Activated CD4-positive, alpha-beta memory T cell treated with anti-CD3 and anti-CD28 coated beads for 36 hours (primary cell): ENCODE measurements around the gene ATRIP. TPM values are rescaled to one million over a fixed set of nuclear protein-coding genes. Genes with fewer than 3 reads are reported as not detected.
A peak's percentile ranks its signal among the peaks of the same experiment; 100 is the strongest.

ENCODE experiments used
- CTCF ChIA-PET: fragments of 350-600 bp; sonication (Branson Sonifier 250); formaldehyde crosslinking; loops from one replicate; lab custom pipeline; 2021; ENCODE audit warnings: antibody characterized with exemption, inconsistent platforms; lab: Charles Lee
- POLR2A ChIA-PET: fragments of 350-600 bp; sonication (Branson Sonifier 250); formaldehyde crosslinking; loops from one replicate; lab custom pipeline; 2021; ENCODE audit warnings: antibody characterized with exemption; lab: Charles Lee
- DNase-seq: peaks from one replicate; pipeline ENCODE4 v3.0.0-alpha.2; 2020
- H3K27ac Mint-ChIP-seq: one replicate; pipeline ENCODE4 v1.8.0; 2021; ENCODE audit warnings: mixed read lengths
- H3K27me3 Mint-ChIP-seq: one replicate; pipeline ENCODE4 v1.8.0; 2021; ENCODE audit warnings: mixed read lengths
- H3K36me3 Mint-ChIP-seq: one replicate; pipeline ENCODE4 v1.8.0; 2021; ENCODE audit warnings: mixed read lengths
- H3K4me1 Mint-ChIP-seq: one replicate; pipeline ENCODE4 v1.8.0; 2021; ENCODE audit warnings: low read depth, mixed read lengths
- H3K4me3 Mint-ChIP-seq: one replicate; pipeline ENCODE4 v1.8.0; 2021; ENCODE audit warnings: mild to moderate bottlenecking, mixed read lengths
- H3K9me3 Mint-ChIP-seq: one replicate; pipeline ENCODE4 v1.8.0; 2021; ENCODE audit warnings: mixed read lengths
- intact Hi-C: fragments of 100-400 bp; cut with micrococcal nuclease; formaldehyde crosslinking; loops from one replicate; pipeline ENCODE4 v1.15.1; 2023
- total RNA-seq, 2 experiments: library from RNA; stranded (reverse); gene quantifications; one replicate each; pipeline ENCODE4 v1.2.3, GENCODE V29; 2021

The ATRIP gene
- total RNA-seq, 2 experiments from 2014 or later: 13.8 to 14.5 TPM

DNA sequence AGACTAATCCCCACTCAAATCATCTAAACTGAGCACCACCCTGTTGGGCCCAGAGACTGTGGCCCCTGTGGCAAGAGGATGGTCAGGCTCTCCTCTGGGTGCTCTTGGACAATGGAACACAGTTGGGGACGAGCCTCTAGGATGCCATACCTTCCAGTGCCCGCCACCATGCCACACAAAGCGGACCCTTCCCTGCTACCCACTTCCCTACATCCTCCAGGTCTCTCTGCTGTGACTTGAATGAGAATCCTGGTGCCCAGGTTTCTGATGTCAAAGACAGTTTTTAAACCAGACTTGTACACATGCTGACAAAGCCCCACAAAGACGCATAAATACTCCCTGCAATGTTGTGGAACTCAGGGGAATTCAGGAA lies 11.3 kb upstream of the ATRIP start:
- no peak overlapping the region for H3K4me3 Mint-ChIP-seq
- no peak for DNase-seq
- H3K4me1 Mint-ChIP-seq: peaks cover 19% of the 10 kb centered on the region
- no peaks in the 10 kb centered on the region for H3K27me3 Mint-ChIP-seq
- H3K27ac Mint-ChIP-seq: no peak overlapping the region
- H3K36me3 Mint-ChIP-seq: peaks cover 7% of the 10 kb centered on the region
- ChIA-PET CTCF (interaction anchor here (1.0 to 9.7 kb wide), 46 partner anchors 10 to 282 kb away, joined by 3 to 290 read pairs (median 12); partner anchors contain the start of genes ATRIP, CDC25A, CELSR3 and IP6K2), POLR2A (interaction anchor here (0.9 to 2.1 kb wide), 4 partner anchors 34 to 163 kb away, joined by 4 to 7 read pairs (median 6); partner anchors contain the start of gene PFKFB4)
- no peaks in the 10 kb centered on the region for H3K9me3 Mint-ChIP-seq
- intact Hi-C loops: no loop called here

DNA sequence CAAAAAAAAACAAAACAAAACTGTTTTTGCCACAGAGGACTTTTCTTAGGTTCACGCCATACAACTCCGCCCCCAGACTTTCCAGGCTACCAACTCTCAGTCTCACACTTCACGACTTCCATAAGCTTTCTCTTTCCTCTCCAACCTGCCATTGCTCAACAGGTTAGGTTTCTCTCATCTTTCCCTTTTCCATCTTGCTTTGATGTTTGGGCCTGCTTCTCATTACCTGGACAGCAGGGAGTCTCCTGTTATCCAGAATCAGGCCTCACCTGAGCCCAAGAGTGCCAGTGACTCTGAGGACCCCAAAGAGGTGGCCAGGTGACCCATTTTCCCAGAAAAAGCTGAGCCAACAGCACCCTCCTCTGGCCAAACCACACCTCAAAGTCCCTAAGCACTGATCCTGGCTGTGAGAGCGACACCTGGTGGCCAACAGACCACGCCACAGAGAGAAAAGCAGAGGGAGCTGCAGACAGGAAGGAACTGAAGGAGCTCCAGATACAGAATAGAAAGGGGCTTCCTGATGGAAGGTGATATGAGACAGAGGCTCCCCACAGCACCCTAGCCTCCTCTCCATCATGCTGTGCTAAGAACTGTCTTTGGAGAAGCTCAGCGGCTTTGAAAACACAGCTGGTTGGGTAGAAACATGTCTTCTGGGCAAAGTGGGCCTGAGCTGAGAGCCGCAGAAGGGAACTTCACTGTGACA lies 10.6 kb upstream of the ATRIP start:
- DNase-seq: peak; percentile 89
- Mint-ChIP-seq H3K9me3 (no peaks in the 10 kb centered on the region), H3K4me3 (no peak overlapping the region), H3K36me3 (peaks cover 14% of the 10 kb centered on the region), H3K27ac (no peak overlapping the region), H3K27me3 (no peaks in the 10 kb centered on the region), H3K4me1 (peaks cover 18% of the 10 kb centered on the region)
- ChIA-PET POLR2A (interaction anchor here (0.6 to 2.1 kb wide), 7 partner anchors 10 to 198 kb away, joined by 3 to 7 read pairs (median 5); partner anchors contain the start of genes ATRIP and PFKFB4), CTCF (interaction anchor here (0.6 to 9.7 kb wide), 97 partner anchors 10 to 1292 kb away, joined by 3 to 290 read pairs (median 5); partner anchors contain the start of genes ATRIP, CDC25A, CELSR3 and DHX30)
- intact Hi-C loops: loop anchor here (1.0 to 2.0 kb wide), 3 partner anchors 35 to 203 kb away; no protein-coding TSS in a partner anchor

DNA sequence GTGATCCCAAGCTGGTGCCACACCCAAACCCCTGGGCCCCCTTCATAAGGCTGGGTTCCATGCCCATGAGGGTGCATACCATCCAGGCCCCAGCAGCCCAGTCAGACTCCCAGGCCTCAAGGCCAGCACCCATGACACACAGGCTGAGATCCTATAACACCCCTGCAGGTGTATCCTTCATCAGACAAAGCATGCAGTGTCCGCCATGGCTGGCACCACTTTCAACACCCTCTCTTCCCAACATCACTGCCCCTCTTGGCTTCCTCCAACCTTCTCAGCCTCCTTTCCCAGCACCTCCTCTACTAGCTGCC lies 10.1 kb upstream of the ATRIP start:
- Mint-ChIP-seq H3K4me1 (peaks cover 19% of the 10 kb centered on the region), H3K27me3 (no peaks in the 10 kb centered on the region), H3K36me3 (peaks cover 18% of the 10 kb centered on the region), H3K4me3 (no peak overlapping the region), H3K9me3 (no peaks in the 10 kb centered on the region), H3K27ac (no peak overlapping the region)
- DNase-seq: no peak
- CTCF ChIA-PET: interaction anchor here (0.6 to 9.7 kb wide), 95 partner anchors 9 to 1293 kb away, joined by 3 to 290 read pairs (median 5); partner anchors contain the start of genes ATRIP, CDC25A, CELSR3 and DHX30
- intact Hi-C loops: loop anchor here (1.0 to 2.0 kb wide), 3 partner anchors 36 to 204 kb away; no protein-coding TSS in a partner anchor
- POLR2A ChIA-PET: interaction anchor here (0.6 to 2.1 kb wide), 7 partner anchors 10 to 198 kb away, joined by 3 to 7 read pairs (median 5); partner anchors contain the start of genes ATRIP and PFKFB4

DNA sequence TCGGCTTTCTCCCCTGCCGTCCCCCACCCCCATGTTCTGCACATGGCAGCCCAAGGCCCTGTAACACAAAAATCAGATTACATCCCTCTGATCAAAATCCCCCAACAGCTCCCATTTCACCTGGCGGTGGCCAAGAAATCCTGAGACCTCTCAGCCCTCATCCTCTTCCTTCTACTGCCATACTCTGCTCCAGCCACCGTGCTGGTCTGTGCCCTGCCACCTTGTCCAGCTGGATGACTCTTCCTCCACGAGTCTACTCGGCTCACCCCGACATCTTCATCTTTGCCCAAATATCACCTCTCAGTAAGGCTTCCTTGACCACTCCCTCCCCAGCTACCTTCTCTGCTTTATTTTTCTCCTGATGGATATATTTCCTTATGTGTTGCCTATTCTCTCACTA lies 9.7 kb upstream of the ATRIP start:
- H3K36me3 Mint-ChIP-seq: peaks cover 18% of the 10 kb centered on the region
- CTCF ChIA-PET: interaction anchor here (0.7 to 9.7 kb wide), 45 partner anchors 9 to 249 kb away, joined by 3 to 290 read pairs (median 11); partner anchors contain the start of genes ATRIP, CDC25A, PFKFB4 and SLC26A6

DNA sequence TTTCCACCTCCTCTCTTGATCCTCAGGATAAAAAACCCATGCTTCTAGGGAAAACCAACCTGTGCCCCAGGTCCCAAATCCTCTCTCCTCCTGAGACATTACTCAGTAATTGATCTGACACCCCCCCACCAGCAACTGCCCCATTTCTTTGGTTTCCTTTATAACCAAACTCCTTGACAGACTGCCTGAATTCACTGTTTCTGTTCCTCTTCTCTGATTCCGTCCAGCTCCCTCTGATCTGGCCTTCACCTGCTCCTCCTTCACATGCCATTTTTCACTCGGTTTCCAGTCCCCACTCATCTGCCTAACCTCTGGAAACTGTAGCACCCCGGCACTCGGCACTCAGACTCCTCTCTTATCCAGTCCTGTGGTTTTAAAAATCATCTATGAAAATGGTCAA lies 8.7 kb upstream of the ATRIP start:
- intact Hi-C loops: loop anchor here (2.0 kb wide), 2 partner anchors 37 to 205 kb away; no protein-coding TSS in a partner anchor
- Mint-ChIP-seq H3K27me3 (no peaks in the 10 kb centered on the region), H3K4me3 (no peak overlapping the region), H3K27ac (no peak overlapping the region), H3K9me3 (no peaks in the 10 kb centered on the region), H3K4me1 (peaks cover 30% of the 10 kb centered on the region), H3K36me3 (peaks cover 25% of the 10 kb centered on the region)
- no peak for DNase-seq
- POLR2A ChIA-PET: no interaction called here
- CTCF ChIA-PET: interaction anchor here (3.0 to 9.7 kb wide), 4 partner anchors 15 to 245 kb away, joined by 31 to 290 read pairs (median 108); no protein-coding TSS in a partner anchor

More for the DNA sequence above, 9.7 kb upstream of the ATRIP start:
- no peak overlapping the region for H3K4me3 Mint-ChIP-seq
- H3K4me1 Mint-ChIP-seq: peaks cover 23% of the 10 kb centered on the region
- H3K9me3 Mint-ChIP-seq: no peaks in the 10 kb centered on the region
- no peaks in the 10 kb centered on the region for H3K27me3 Mint-ChIP-seq
- POLR2A ChIA-PET: interaction anchor here (0.6 to 2.1 kb wide), 6 partner anchors 9 to 198 kb away, joined by 3 to 6 read pairs (median 4); partner anchors contain the start of genes ATRIP and PFKFB4
- intact Hi-C loops: loop anchor here (1.0 to 2.0 kb wide), 3 partner anchors 36 to 204 kb away; no protein-coding TSS in a partner anchor
- H3K27ac Mint-ChIP-seq: no peak overlapping the region
- no peak for DNase-seq

DNA sequence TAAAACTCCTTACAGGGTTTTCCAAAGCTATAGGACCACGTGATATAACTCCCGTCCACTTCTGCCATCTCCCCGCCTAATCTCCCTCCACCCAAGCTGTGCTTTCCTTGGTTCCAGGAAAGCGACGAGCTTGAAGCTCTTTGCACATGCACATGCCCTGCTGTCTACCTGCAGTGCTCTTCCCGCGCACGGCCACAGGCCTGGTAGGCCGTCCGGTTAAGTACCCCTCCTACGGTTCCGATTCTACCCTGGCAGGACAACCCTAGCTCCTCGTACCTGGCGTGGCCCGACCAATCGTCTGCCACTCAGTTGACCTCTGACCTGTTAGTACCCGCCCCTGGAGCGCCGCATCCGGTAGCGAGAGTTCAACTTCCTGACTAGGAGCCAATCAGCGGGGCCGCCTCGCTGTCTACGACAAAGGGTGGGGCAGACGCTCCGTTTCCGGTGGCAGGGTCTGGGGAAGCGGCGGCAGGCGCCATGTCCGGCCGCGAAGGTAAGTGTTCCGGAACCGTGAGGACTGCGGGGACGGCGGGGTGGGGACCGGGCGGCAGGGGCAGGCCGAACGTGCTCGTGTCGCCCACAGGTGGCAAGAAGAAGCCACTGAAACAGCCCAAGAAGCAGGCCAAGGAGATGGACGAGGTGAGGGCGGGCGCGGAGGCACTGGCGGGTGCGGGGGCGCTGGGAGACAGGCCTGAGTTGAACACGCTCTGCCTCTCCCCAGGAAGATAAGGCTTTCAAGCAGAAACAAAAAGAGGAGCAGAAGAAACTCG lies 6.5 kb upstream of the ATRIP start, which contains the start of the genes CCDC51 and TMA7:
Gene CCDC51, minus strand, starts transcription at position 300 of the 770 bp plus-strand sequence. CDS start 4,991 bp downstream, outside the sequence.
Gene TMA7, plus strand, starts transcription at position 438 of the 770 bp plus-strand sequence. Its CDS starts 40 bp downstream, at position 478.
- no peaks in the 10 kb centered on the region for H3K9me3 Mint-ChIP-seq
- intact Hi-C loops: loop anchor here (1.0 to 5.0 kb wide), 6 partner anchors 33 to 251 kb away; partner anchors contain the start of genes CDC25A, PFKFB4 and ZNF589
- peak within 1 kb of the TSS; percentile 90 for H3K4me3 Mint-ChIP-seq
- CTCF ChIA-PET: interaction anchor here (0.5 to 9.7 kb wide), 18 partner anchors 29 to 1799 kb away, joined by 3 to 290 read pairs (median 3); partner anchors contain the start of genes PFKFB4 and ZNF589
- peaks cover 32% of the 10 kb centered on the region for H3K36me3 Mint-ChIP-seq
- DNase-seq: peak; percentile 99
- H3K27ac Mint-ChIP-seq: peak within 1 kb of the TSS; percentile 87
- peaks cover 32% of the 10 kb centered on the region for H3K4me1 Mint-ChIP-seq
- H3K27me3 Mint-ChIP-seq: no peaks in the 10 kb centered on the region
- POLR2A ChIA-PET: interaction anchor here (0.6 to 2.9 kb wide), 10 partner anchors 9 to 199 kb away, joined by 3 to 14 read pairs (median 3); partner anchors contain the start of gene ZNF589

DNA sequence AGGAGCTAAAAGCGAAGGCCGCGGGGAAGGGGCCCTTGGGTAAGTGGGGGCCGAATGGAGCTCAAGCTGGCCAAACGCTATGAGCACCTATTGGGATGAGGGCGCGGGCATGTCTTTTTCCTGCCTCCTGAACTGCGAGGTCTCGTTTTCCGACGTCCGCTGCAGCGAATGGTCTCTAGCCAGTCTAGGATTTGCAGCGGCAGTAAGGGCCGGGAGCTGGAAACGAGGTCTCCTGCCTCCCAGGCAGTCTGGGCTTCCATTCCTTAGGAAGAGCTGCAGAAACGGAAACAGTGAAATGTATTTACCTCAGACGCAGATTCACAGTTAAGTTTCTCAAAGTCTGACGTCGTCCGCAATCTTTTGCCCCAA lies 6.0 kb upstream of the ATRIP start:
- Mint-ChIP-seq H3K27me3 (no peaks in the 10 kb centered on the region), H3K4me3 (peak overlapping the region; percentile 90), H3K4me1 (peaks cover 34% of the 10 kb centered on the region), H3K27ac (peak overlapping the region; percentile 87), H3K36me3 (peaks cover 32% of the 10 kb centered on the region), H3K9me3 (no peaks in the 10 kb centered on the region)
- intact Hi-C loops: loop anchor here (1.0 to 5.0 kb wide), 6 partner anchors 33 to 252 kb away; partner anchors contain the start of genes CDC25A, PFKFB4 and ZNF589
- CTCF ChIA-PET: interaction anchor here (0.8 to 9.7 kb wide), 6 partner anchors 39 to 200 kb away, joined by 3 to 290 read pairs (median 4); partner anchors contain the start of gene ZNF589
- DNase-seq: no peak
- POLR2A ChIA-PET: interaction anchor here (0.6 to 2.9 kb wide), 5 partner anchors 10 to 196 kb away, joined by 3 to 14 read pairs (median 5); no protein-coding TSS in a partner anchor

DNA sequence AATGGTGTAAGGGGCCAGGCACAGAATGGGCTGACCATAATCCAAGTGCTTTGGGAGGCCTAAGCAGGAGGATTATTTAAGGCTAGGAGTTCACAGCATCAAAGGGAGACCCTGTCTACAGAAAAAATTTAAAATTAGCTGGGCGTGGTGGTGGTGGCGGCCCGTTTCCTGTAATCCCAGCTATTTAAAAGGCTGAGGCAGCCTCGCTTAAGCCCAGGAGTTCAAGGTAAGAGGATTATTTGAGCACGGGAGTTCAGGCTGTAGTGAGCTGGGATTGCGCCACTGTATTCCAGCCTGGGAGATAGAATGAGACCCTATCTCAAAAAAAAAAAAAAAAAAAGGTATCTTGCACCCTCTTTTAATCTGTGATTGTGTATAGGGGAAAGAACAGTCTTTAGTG lies 4.6 kb upstream of the ATRIP start:
- no peak for DNase-seq
- H3K27me3 Mint-ChIP-seq: no peaks in the 10 kb centered on the region
- peaks cover 41% of the 10 kb centered on the region for H3K36me3 Mint-ChIP-seq
- CTCF ChIA-PET: interaction anchor here (1.1 kb wide), 1 partner anchor 116 kb away, joined by 3 read pairs; no protein-coding TSS in a partner anchor
- peak overlapping the region; percentile 87 for H3K27ac Mint-ChIP-seq
- intact Hi-C loops: loop anchor here (2.0 to 5.0 kb wide), 2 partner anchors 215 to 253 kb away; partner anchors contain the start of gene CDC25A
- peaks cover 43% of the 10 kb centered on the region for H3K4me1 Mint-ChIP-seq
- no peaks in the 10 kb centered on the region for H3K9me3 Mint-ChIP-seq
- POLR2A ChIA-PET: no interaction called here
- H3K4me3 Mint-ChIP-seq: peak overlapping the region; percentile 90

DNA sequence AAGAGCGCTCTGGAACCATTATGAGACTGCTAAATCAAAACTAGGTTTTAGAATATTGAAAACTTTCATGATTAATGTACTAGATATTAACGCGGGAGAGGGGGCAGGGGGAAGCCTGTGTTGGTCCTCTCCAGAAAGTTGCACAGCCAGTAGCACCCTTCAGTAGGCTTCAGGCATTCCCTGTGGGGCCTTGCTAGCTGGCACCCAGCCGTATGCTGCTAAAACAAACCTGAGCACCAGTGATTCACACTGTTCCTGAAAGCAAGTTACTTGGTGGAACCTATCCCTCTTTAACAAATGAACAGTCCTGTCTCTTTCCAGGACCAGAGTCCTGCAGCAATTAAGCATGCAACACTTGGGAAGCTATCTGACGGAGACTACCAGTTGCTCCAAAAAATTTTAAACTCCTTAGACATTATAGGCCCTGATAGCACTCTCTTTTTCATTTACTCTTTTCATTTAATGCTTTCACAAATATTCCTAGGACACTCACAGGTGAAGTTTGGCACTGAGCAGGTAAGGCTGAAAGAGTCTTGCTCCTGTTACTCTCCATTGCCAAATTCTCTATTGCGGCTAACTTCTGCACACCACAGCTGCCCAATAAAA lies 1.2 kb upstream of the ATRIP start:
- no peaks in the 10 kb centered on the region for H3K27me3 Mint-ChIP-seq
- peaks cover 46% of the 10 kb centered on the region for H3K4me1 Mint-ChIP-seq
- intact Hi-C loops: no loop called here

DNA sequence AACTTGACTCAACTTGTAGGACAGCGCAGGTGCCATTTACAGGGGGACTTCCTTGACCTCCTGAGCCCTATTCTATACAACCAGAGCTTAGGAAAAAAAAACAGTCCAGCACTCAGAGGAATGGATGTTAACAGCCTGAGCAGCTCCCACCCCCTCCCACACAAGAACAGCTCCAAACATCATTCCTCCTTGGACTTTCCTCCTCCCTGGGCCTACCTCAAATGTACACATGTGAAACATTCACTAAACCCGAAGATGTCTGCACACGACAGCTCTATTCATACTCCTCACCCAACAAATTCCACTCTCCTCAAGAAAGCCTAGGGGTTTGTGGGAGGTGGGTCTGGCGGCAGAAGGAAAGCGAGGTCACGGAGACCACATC lies 503 bp upstream of the ATRIP start:
- peaks cover 37% of the 10 kb centered on the region for H3K36me3 Mint-ChIP-seq
- no peaks in the 10 kb centered on the region for H3K27me3 Mint-ChIP-seq
- no peaks in the 10 kb centered on the region for H3K9me3 Mint-ChIP-seq
- peaks cover 46% of the 10 kb centered on the region for H3K4me1 Mint-ChIP-seq
- POLR2A ChIA-PET: interaction anchor here (1.1 to 3.3 kb wide), 5 partner anchors 10 to 1024 kb away, joined by 3 to 15 read pairs (median 6); partner anchors contain the start of gene DAG1
- CTCF ChIA-PET: interaction anchor here (1.1 to 4.4 kb wide), 8 partner anchors 10 to 239 kb away, joined by 3 to 70 read pairs (median 8); no protein-coding TSS in a partner anchor
- H3K4me3 Mint-ChIP-seq: peak overlapping the region; percentile 90
- intact Hi-C loops: no loop called here
- DNase-seq: no peak
- peak overlapping the region; percentile 64 for H3K27ac Mint-ChIP-seq

More for the DNA sequence above, 1.2 kb upstream of the ATRIP start:
- DNase-seq: no peak
- ChIA-PET POLR2A (interaction anchor here (1.4 to 3.3 kb wide), 4 partner anchors 9 to 27 kb away, joined by 5 to 15 read pairs (median 7); a partner anchor contains a TSS), CTCF (interaction anchor here (1.1 to 4.4 kb wide), 6 partner anchors 10 to 172 kb away, joined by 3 to 70 read pairs (median 9); no protein-coding TSS in a partner anchor)
- H3K4me3 Mint-ChIP-seq: peak overlapping the region; percentile 90
- H3K27ac Mint-ChIP-seq: peak overlapping the region; percentile 64
- no peaks in the 10 kb centered on the region for H3K9me3 Mint-ChIP-seq
- H3K36me3 Mint-ChIP-seq: peaks cover 42% of the 10 kb centered on the region
